ENCODE data around the gene FANCC.

Gene FANCC

DNA sequence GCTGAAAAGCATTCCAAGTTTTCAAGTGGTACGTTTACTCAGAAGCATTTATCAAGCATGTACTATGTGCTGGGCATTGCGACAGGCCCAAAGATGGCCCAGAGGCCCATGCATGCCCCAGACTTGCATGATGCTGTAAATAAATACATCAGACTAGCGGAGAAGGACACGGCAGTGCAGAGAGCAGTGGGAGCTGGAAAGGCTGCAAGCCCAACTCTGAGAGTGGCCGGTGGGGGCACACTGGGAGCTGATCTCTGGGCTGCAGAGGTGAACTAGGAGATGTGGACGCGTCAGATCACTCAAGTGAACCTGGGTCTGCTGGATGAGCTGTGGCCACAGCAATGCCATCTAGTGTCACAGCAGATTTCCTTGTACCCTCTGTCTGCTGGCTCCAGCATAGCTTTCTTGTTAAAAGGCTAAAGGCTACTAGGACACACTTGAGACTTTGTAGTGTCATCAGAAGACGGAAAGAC is 246.9 kb downstream of the FANCC start:
- no peak for DNase-seq (ENCODE audit: low read depth)

DNA sequence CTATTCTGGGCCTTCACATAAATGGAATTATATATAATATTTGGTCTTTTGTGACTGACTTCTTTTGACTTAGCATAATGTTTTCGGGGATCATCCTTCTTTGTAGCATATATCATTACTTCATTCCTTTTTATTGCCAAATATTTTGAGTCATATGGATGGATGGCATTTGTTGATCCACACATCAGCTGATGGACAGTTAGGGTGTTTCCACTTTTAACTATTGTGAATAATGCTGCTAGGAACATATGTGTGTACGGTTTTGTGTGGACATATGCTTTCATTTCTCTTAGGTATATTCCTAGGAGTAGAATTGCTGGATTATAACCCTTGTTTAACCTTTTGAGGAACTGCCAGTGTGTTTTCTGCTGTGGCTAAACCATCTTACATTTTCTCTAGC is 249.6 kb downstream of the FANCC start:
- no peak for DNase-seq (ENCODE audit: low read depth)

DNA sequence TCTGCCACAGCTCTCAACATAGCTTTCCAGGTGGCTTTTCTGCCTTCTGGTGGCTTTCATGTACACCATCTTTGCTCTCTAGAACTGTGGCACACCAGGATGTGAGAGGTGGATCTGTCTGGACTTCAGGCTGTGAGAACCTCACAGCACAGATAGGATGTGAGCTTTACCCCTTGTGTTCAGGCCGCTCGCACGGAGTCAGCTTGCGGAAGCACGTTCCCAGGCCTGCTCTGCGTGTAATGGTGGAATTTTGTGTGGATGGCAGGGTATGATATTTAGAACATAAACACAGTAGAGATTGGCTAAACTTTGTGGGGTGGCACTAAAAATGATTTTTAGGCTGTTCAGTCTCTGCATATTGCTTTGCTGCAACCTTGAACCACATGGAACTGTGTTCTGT is 250.5 kb downstream of the FANCC start:
- no peak for DNase-seq (ENCODE audit: low read depth)

DNA sequence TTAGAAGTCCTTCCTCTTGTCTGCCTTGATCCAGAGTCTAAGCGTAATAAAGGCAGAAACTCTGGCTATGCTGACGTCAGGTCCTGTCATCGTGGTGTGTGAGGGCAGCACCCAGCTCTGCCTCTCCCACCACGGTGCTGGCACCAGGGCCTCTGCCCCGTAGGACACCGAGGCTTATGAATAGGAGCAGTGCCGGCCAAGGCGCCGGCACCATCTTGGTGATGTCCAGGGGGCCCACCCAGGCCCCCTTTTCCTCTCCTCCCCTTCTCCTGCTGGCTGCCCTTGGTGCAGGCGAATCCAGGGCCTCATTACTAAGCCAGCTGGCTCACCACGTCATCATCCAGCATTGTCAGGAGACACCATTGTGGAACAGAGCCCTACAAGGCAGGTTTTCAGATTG is 252.3 kb downstream of the FANCC start:
- DNase-seq (ENCODE audit: low read depth) = no peak

DNA sequence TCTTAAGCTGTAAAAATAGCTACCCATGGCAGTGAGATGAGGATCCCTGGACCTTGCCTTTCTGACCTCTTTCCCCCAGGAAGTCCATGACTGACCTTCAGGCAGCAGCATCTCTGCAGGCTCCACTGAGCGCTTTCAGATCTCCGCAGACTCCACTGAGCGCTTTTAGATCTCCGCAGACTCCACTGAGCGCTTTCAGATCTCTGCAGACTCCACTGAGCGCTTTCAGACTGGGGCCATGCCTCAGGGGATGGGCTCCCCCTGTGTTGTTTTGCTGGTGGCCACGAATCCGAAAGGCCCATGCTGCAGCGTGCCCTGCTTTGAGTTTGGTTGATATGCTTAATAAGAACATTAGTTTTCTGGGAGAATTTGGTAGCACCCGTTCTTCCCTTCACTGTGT is 254.2 kb downstream of the FANCC start:
- DNase-seq (ENCODE audit: low read depth) = no peak

DNA sequence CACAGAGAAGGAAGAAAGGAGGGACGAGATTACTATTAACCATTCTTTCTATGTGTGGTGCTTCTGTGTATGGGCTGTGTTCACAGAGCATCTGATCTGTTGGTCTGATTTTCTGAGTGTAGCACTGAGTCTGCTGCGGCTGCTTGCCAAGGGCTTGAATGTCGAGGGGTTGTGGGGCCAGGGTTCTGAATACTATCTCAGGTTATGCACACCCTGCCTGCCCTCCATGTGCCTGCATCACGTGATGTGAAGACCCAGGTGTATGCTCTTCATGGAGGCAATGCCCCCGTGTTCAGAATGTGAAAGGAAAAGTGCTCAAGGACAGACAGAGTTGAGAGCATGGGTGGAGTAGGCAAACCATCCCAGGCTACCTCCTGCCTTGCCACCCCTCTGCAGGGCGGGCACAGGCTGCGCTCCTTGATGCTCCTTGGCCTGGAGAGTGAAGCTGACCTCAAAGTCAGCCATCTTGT is 254.9 kb downstream of the FANCC start:
- DNase-seq (ENCODE audit: low read depth) = no peak

DNA sequence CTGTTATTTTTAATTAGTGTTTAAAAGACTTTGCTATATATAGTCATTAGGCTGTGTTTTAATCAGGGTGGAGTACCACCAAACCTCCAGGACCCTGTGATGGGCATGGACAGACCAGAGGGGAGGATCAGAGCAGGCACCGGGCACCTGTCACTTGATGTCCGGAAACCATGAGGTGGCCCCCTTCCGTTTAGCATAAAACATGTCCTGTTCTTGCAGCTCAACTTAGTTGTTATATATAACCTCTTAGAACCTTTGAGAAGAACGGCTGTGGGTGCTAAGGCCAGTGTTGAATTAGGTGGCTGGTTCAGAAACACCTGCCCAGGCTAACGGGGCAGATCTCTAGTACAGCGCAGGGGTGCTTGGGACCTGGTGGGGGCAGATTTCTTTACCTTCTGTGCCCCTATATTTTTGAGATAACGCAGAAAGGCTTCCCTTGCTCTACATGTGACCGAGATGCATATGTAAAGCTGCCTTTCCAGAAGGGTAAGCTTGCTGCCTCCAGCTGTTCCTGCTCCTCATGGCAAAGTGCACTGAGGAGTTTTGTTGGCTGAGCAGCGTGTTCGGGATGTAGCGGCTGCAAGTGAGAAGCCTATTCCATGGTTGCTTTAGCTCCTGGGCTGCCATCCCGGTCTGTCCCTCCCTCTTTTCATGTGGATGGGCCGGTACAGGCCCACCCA is 255.5 kb downstream of the FANCC start:
- DNase-seq (ENCODE audit: low read depth) = no peak

DNA sequence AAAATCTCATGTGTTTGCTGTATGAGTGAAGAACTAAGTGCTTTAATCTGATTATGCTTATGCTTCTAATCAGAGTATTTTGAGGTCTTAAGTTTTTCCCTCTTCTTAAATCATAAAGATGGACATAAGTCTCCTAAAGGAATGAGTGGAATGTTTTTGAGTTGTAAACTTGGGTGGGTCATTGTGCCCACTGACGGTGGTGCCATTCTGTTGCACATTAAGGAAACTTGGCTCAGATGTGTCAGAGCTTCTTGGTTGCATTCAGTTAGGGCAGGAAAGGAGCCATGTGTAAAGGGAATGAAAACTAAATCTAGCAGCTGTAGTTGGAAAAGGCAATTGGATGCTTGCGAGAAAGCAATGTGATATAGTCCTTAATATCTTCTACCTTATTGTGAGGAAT is 256.6 kb downstream of the FANCC start:
- no peak for DNase-seq (ENCODE audit: low read depth)

DNA sequence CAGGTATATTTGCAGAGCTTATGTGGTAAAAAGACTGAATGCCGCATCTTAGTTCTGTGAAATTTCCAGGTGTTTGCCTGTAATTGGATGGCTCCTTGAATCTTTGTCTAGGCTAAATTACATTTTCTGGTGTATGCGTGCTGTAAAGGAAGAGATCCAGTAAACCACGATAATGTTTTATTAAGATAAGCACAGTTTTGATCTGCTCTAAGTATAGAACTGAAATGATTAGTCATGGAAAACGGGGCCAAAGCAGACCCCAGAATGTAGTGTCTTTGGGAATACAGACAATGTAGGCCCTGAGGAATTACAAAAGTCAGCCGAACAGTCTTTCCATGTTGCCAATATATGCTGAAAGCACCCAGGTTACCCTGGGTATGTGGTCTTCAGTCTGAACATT is 257.3 kb downstream of the FANCC start:
- DNase-seq (ENCODE audit: low read depth) = no peak

DNA sequence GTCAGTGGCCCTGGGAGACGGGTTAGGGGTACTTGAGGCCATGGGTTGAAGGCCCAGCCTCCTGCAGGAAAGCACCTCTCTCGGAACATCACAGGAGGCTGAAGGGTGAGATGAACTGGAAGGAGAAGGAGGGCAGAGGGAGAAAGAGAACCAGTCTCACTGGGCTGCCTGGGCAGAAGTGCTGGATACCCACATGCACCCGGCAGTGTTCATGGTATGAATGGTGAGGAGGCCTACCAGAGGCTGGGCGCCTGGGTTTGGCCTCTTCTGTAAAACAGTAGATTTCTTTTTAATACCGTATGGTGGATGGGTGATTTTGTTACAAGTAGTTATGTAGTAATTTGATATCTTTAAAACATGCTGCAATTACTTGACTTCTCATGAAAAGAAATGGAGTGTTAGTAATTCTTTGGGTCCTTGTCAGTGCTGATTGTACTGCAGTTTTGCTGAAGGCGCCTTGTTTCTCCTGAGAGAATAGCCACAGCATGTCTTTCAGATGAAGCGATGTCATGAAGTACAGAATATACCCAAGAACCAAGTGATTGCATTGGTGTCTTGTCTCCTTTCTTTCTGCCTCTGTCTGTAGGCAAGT is 258.6 kb downstream of the FANCC start:
- DNase-seq (ENCODE audit: low read depth) = no peak

DNA sequence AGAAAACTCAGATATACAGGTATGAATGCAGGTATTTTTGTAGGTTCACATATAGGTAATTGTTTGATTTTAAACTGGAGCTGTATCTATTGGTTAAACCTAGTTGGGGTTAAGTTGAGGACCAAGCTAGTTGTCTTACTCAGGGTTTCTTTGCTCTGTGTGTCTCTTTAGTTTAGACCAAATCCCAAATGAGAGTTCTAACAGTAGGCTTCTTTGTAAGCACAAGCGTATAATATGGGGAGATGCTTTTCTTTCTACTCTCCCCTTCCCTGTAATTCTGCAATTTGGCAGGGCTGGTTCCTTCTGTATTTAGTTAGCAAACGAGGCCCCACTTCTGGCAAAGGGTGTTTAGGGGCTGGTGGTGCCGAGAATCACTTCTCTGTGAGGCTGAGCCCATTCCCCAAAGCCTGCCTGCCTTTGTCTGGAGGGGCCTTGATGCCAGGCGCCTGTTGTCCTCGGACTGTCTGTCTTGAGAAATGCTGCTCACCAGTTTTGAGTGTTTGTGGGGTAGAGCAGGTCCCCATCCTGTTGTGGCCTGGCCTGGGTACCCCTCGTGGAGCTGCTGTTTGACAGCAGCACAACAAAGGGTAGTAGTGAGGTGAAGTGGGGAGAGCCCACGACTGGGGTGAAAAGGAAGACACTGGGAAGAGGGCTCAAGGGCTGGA is 259.3 kb downstream of the FANCC start:
- DNase-seq (ENCODE audit: low read depth) = no peak

DNA sequence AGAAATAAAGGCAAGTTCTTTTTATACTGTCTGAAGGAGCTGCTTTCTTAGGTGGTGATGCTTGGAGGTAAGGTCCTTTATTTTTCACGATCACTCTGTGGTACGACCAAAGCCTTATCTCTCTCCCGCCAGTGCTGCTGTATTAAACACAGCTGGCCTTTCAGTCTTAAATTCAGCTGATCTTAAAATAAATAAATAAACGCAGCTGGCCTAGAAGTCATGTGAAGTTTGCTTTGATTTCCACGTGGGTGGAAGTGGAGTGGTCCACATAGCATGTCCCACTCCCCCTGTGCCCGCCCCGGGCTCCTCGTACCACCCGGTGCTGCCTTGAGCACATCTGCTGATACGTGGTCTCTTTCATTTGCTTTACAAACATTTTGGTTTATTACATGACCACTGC is 260.4 kb downstream of the FANCC start:
- no peak for DNase-seq (ENCODE audit: low read depth)

DNA sequence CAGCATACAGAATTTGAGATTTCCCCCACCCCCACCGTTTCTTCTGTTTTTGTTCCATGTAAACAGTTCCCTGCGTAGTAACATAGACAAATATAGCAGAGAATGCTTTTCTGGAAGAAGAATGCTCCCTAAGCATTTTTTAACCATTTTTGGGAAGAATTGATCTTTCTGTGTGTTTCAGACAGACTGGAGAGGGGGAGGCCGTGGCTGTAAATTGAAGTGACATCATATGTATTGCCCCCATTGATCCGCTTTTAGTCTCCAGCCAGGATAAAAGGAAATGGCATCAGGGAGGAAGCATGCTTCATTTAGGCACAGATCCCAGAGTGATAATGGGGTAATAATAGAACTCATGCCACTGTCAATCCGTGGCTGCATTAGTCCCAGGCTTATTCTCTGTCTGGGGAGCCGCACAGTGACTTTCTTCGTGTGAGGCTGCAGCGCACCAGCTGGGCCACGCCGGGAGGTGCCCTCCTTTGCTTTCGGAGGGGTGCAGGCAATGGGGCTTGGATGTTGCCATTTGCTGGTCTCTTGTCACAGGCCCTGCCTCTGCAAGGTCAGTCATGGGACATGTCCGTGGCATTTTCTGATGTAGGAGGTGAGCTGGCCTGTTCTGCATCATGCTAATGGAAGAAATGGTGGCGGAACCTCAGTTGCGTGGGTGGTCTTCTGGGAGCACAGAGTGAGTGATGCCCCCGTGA is 261.5 kb downstream of the FANCC start:
- DNase-seq (ENCODE audit: low read depth) = no peak

DNA sequence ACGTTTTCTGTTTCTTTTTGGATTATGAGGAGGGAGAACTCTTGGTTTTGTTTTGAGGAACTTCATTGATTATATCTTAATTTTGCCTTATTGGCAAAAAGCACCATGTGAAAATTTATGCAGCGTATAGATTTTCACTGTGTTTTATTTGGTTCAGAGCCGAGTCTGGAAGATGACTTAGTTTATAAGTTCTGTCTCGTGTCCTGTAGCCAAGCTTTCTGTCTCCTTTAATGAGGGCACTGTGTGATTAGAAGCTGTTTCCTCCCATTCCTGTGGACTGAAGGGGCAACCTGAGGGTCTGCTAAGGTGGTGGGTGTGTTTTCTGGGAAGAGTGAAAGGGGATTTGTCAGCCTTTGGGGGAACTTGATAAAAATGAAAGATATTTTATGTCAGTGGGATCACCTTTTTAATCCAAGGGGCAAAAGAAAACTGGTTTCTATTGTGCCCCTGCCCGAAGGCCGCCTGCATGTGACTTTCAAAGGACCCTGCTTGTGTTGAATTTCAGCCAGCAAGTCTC is 262.1 kb downstream of the FANCC start:
- DNase-seq (ENCODE audit: low read depth) = no peak

DNA sequence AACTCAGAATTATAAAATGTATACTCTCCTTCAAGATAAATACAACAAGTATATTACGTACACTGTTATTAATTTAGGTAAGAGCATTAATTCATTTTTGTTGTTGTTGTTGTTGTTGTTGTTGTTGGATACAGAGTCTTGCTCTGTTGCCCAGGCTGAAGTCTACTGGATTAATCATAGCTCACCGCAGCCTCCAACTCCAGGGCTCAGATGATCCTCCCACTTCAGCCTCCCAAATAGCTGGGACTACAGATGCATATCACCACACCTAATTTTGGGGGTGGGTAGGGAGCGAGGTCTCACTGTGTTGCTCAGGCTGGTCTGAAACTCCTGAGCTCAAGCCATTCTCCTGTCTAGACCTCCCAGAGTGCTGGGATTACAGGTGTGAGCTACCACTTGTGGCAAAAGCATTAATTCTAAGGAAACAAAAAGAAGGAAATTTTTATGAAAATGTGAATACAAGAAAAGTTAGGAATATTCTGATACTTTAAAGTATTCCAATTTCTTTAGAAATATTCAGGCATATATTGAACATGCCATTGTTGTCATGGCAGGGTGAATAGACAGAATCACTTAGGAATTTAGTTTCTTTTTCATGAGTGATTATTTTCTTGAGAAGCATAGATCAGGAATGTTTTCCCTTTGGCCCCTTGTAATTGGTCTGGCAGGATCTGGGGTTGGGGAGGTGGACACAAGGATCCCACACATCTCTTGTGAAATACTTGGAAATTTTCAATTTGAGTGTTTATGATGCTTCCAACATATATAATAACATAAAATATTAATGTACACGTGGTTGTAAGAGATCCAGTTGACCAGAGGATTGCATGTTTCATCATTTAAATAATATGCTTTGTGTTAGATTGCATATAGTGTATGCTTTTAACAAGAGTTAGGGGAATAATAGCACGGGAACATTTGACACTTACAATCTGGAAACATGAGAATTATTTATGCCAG is 263.6 kb downstream of the FANCC start:
- no peak for DNase-seq (ENCODE audit: low read depth)

DNA sequence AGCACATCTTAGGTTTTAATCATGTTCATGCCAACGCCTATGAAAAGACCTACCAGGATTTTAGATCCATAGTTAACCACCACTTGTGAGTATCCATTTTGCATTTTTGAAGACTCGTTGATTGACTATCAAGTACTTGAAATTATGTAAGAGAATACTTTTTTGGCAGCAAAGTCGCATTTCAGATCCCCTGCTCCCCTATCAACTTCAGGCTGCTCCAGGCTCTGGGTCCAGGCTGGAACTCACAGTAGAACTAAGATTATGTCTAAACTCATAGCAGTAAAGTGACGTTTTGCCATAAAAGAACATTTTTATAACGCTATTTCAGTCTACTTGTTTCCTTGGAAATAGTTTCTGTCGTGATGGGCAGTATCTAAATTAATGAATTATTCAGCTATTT is 267.7 kb downstream of the FANCC start:
- no peak for DNase-seq (ENCODE audit: low read depth)
